ENCODE measurements around the gene MEGF11. TPM values are rescaled to one million over a fixed set of nuclear protein-coding genes. Genes with fewer than 3 reads are reported as not detected.

Gene MEGF11
- polyA plus RNA-seq, 1 experiment, result 0.04 TPM

- TF ChIP-seq, protein P1, sequence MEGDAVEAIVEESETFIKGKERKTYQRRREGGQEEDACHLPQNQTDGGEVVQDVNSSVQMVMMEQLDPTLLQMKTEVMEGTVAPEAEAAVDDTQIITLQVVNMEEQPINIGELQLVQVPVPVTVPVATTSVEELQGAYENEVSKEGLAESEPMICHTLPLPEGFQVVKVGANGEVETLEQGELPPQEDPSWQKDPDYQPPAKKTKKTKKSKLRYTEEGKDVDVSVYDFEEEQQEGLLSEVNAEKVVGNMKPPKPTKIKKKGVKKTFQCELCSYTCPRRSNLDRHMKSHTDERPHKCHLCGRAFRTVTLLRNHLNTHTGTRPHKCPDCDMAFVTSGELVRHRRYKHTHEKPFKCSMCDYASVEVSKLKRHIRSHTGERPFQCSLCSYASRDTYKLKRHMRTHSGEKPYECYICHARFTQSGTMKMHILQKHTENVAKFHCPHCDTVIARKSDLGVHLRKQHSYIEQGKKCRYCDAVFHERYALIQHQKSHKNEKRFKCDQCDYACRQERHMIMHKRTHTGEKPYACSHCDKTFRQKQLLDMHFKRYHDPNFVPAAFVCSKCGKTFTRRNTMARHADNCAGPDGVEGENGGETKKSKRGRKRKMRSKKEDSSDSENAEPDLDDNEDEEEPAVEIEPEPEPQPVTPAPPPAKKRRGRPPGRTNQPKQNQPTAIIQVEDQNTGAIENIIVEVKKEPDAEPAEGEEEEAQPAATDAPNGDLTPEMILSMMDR (IDR thresholded peaks at IDR 0.05; ENCODE audit: insufficient read depth, low read depth, low read length), result no peak
- CTCF ChIA-PET, result interaction anchor here (0.7 to 1.4 kb wide), 2 partner anchors 9 to 18 kb away, joined by 3 read pairs; no protein-coding TSS in a partner anchor
- POLR2A ChIA-PET, result no interaction called here
- no peaks in the 10 kb centered on the region for H3K36me3 ChIP-seq (ENCODE audit: control insufficient read depth, insufficient read depth, low read length)
- DNase-seq (ENCODE audit: low read depth), result no peak
- H3K4me3 ChIP-seq (ENCODE audit: low read depth, low read length), result no peak overlapping the region
- H3K27me3 ChIP-seq (ENCODE audit: control insufficient read depth, insufficient read depth, low read length), result peaks cover 10% of the 10 kb centered on the region
Measured at GRCh38 chr15:66161108-66161507, 92.4 kb downstream of the MEGF11 start.

DNA sequence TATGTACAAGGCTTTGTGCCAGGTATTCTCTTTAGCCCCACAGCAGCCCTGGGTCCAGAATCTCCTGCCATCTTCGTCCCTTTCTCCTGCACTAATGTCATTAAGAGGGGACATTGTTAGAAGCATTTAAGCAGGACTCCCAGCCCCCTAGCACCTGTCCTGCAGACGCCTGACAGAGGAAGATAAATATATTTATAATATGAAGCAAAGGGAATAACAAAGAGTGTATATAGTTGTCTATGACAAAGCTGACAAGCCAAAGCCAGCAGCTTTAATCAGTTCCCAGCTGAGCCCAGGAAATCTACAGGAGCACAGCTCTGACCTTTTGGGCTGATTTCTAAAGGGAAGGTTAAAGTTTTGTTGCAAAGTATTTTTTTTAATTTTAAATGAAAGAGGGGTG, 96.0 kb downstream of the MEGF11 start:
- H3K36me3 ChIP-seq (ENCODE audit: control insufficient read depth, insufficient read depth, low read length), result no peaks in the 10 kb centered on the region
- ChIA-PET CTCF (interaction anchor here (1.5 kb wide), 1 partner anchor 14 kb away, joined by 3 read pairs; no protein-coding TSS in a partner anchor), POLR2A (no interaction called here)
- H3K4me3 ChIP-seq (ENCODE audit: low read depth, low read length), result no peak overlapping the region
- DNase-seq (ENCODE audit: low read depth), result no peak
- peaks cover 10% of the 10 kb centered on the region for H3K27me3 ChIP-seq (ENCODE audit: control insufficient read depth, insufficient read depth, low read length)
- TF ChIP-seq, protein P1 (IDR thresholded peaks at IDR 0.05; ENCODE audit: insufficient read depth, low read depth, low read length), result no peak

- no peak overlapping the region for H3K4me3 ChIP-seq (ENCODE audit: low read depth, low read length)
- POLR2A ChIA-PET, result no interaction called here
- TF ChIP-seq, protein P1 (IDR thresholded peaks at IDR 0.05; ENCODE audit: insufficient read depth, low read depth, low read length), result no peak
- CTCF ChIA-PET, result no interaction called here
- H3K27me3 ChIP-seq (ENCODE audit: control insufficient read depth, insufficient read depth, low read length), result peaks cover 10% of the 10 kb centered on the region
- DNase-seq (ENCODE audit: low read depth), result no peak
- no peaks in the 10 kb centered on the region for H3K36me3 ChIP-seq (ENCODE audit: control insufficient read depth, insufficient read depth, low read length)
Measured at GRCh38 chr15:66156310-66156975, 97.1 kb downstream of the MEGF11 start.

- H3K4me3 ChIP-seq (ENCODE audit: low read depth, low read length), result no peak overlapping the region
- H3K27me3 ChIP-seq (ENCODE audit: control insufficient read depth, insufficient read depth, low read length), result peaks cover 18% of the 10 kb centered on the region
- TF ChIP-seq, protein P1 (IDR thresholded peaks at IDR 0.05; ENCODE audit: insufficient read depth, low read depth, low read length), result no peak
- H3K36me3 ChIP-seq (ENCODE audit: control insufficient read depth, insufficient read depth, low read length), result no peaks in the 10 kb centered on the region
- ChIA-PET POLR2A (no interaction called here), CTCF (no interaction called here)
- DNase-seq (ENCODE audit: low read depth), result no peak
Measured at GRCh38 chr15:66155065-66155464, 98.5 kb downstream of the MEGF11 start.

GRCh38 chr15:66154581-66154980, 99.0 kb downstream of the MEGF11 start:
- no peak for DNase-seq (ENCODE audit: low read depth)
- Histone ChIP-seq H3K36me3 (ENCODE audit: control insufficient read depth, insufficient read depth, low read length) (no peaks in the 10 kb centered on the region), H3K27me3 (ENCODE audit: control insufficient read depth, insufficient read depth, low read length) (peaks cover 16% of the 10 kb centered on the region), H3K4me3 (ENCODE audit: low read depth, low read length) (no peak overlapping the region)
- CTCF ChIA-PET, result no interaction called here
- POLR2A ChIA-PET, result no interaction called here
- TF ChIP-seq, protein P1 (IDR thresholded peaks at IDR 0.05; ENCODE audit: insufficient read depth, low read depth, low read length), result no peak
